ENCODE results near the gene CFAP99. TPM values are rescaled to one million over a fixed set of nuclear protein-coding genes. Genes with fewer than 3 reads are reported as not detected.

Gene CFAP99
- total and polyA plus RNA-seq, 2 of the 8 experiments (the other 6 are each of a cell fraction or from before 2014, with no cell fraction given), result not detected

GRCh38 chr4:2375427-2375826, 43.3 kb upstream of the CFAP99 start:
- no peak overlapping the region for H3K56ac ChIP-seq (replicated peaks; ENCODE audit: insufficient read length, low read depth, low read length)
- no peak for DNase-seq (ENCODE audit: low read depth in 1 of 2, low spot score in 2 of 2)
- no peaks in the 10 kb centered on the region for H3K36me3 ChIP-seq (ENCODE audit: control insufficient read depth in 2 of 4, insufficient read depth in 4 of 4, low read length in 3 of 4)
- H4K5ac ChIP-seq (ENCODE audit: insufficient read length, low read depth, low read length), result no peak overlapping the region
- TF ChIP-seq JUND (IDR thresholded peaks at IDR 0.05; ENCODE audit: low read length), result no peak
- no peak for TF ChIP-seq EP300 (IDR thresholded peaks at IDR 0.05; ENCODE audit: borderline replicate concordance in 1 of 2, low read depth in 2 of 2, low read length in 2 of 2)
- TF ChIP-seq EGR1 (IDR thresholded peaks at IDR 0.05; ENCODE audit: borderline replicate concordance, low read depth, low read length), result no peak
- TF ChIP-seq MAFK (IDR thresholded peaks at IDR 0.05; ENCODE audit: low read depth, low read length), result no peak
- TF ChIP-seq SIX5 (IDR thresholded peaks at IDR 0.05; ENCODE audit: low read depth, low read length), result no peak
- no peak overlapping the region for H3K4ac ChIP-seq (replicated peaks; ENCODE audit: insufficient read length, low read depth, low read length)
- H2AFZ ChIP-seq (ENCODE audit: low read length), result no peak overlapping the region
- H3K27me3 ChIP-seq (replicated peaks in 1 of 4; ENCODE audit: control insufficient read depth in 3 of 4, extremely low read depth in 1 of 4, insufficient read depth in 3 of 4, low read length in 3 of 4), result no peaks in the 10 kb centered on the region
- no peak overlapping the region for H4K91ac ChIP-seq (replicated peaks; ENCODE audit: insufficient read length, low read length)
- H4K20me1 ChIP-seq (replicated peaks in 1 of 2; ENCODE audit: control insufficient read depth in 1 of 2, insufficient read depth in 2 of 2, low read length in 2 of 2), result no peaks in the 10 kb centered on the region
- H3K79me2 ChIP-seq (ENCODE audit: control insufficient read depth in 1 of 2, insufficient read depth in 2 of 2, low read length in 2 of 2), result no peaks in the 10 kb centered on the region
- ChIA-PET POLR2A (ENCODE audit: partially characterized antibody) (no interaction called here), CTCF (ENCODE audit: partially characterized antibody) (interaction anchor here (1.0 to 1.5 kb wide), 2 partner anchors 17 to 66 kb away, joined by 3 to 6 read pairs; no protein-coding TSS in a partner anchor)
- no peaks in the 10 kb centered on the region for H3K79me1 ChIP-seq (ENCODE audit: low read depth, low read length)
- H3K18ac ChIP-seq (ENCODE audit: extremely low read depth, low read length), result no peak overlapping the region
- no peak overlapping the region for H2BK12ac ChIP-seq (ENCODE audit: low read depth, low read length)
- 83% methylated on average over 10 of the region's 10 CpGs; no CpG with 5 or more reads in 1 of the 2 experiments for WGBS, 2 experiments (ENCODE audit: extremely low coverage in 1 of 2, insufficient coverage in 1 of 2, insufficient read length in 1 of 2, insufficient replicate concordance in 2 of 2, low coverage in 1 of 2, low lambda C conversion rate in 2 of 2, missing lambda C conversion rate in 1 of 2)
- no peak overlapping the region for H2BK120ac ChIP-seq (replicated peaks; ENCODE audit: low read depth, low read length)
- H2BK5ac ChIP-seq (ENCODE audit: low read depth, low read length), result no peak overlapping the region
- H3K4me1 ChIP-seq (replicated peaks in 1 of 4; ENCODE audit: control insufficient read depth in 3 of 4, insufficient read depth in 4 of 4, low read length in 3 of 4), result no peaks in the 10 kb centered on the region
- no peak overlapping the region for H2BK15ac ChIP-seq (ENCODE audit: low read length)
- H3K4me3 ChIP-seq (ENCODE audit: extremely low read depth in 1 of 4, insufficient read depth in 2 of 4, low read depth in 3 of 4, low read length in 4 of 4), result no peak overlapping the region
- no peak overlapping the region for H4K8ac ChIP-seq (ENCODE audit: extremely low read depth, insufficient read depth, low read length)
- H3K9ac ChIP-seq (replicated peaks in 1 of 4; ENCODE audit: extremely low read depth in 1 of 4, low read depth in 3 of 4, low read length in 3 of 4), result no peak overlapping the region
- FAIRE-seq, result no peak
- H3K23me2 ChIP-seq (ENCODE audit: low read depth, low read length), result no peaks in the 10 kb centered on the region
- H3K23ac ChIP-seq (ENCODE audit: insufficient read length), result no peak overlapping the region
- H3K14ac ChIP-seq (ENCODE audit: insufficient read length), result no peak overlapping the region
- no peak overlapping the region for H3K4me2 ChIP-seq (ENCODE audit: insufficient read depth in 1 of 2, low read depth in 2 of 2, low read length in 2 of 2)
- peaks cover 0 to 4% of the 10 kb centered on the region in 2 experiments; a peak in 3 of 4 replicates for H3K9me3 ChIP-seq (ENCODE audit: insufficient read depth in 2 of 2, low read depth in 1 of 2, low read length in 1 of 2)
- no peak overlapping the region for H2AK5ac ChIP-seq (ENCODE audit: low read depth, low read length)
- no peak overlapping the region for H2BK20ac ChIP-seq (ENCODE audit: low read length)
- H3K27ac ChIP-seq (ENCODE audit: low read depth, low read length), result no peak overlapping the region

Data from H1 (cell line).